WTC11 (cell line): ENCODE measurements around the gene TANGO6. TPM values are rescaled to one million over a fixed set of nuclear protein-coding genes. Genes with fewer than 3 reads are reported as not detected.

Source experiments
- ATAC-seq: fragments of 200-7000 bp; cut with Tn5 transposase; 2 replicates; pipeline ENCODE4 v1.10.0; 2021; ENCODE audit warnings: mild to moderate bottlenecking, moderate library complexity
- CTCF ChIA-PET: fragments of 300-600 bp; sonication (Branson Sonifier 250); formaldehyde crosslinking; loops from one replicate; lab custom pipeline; 2021; ENCODE audit warnings: antibody characterized with exemption; lab: Charles Lee
- POLR2A ChIA-PET: fragments of 350-600 bp; sonication (Branson Sonifier 250); formaldehyde crosslinking; loops from one replicate; lab custom pipeline; 2021; ENCODE audit warnings: antibody characterized with exemption; lab: Charles Lee
- DNase-seq: peaks from one replicate; pipeline ENCODE4 v3.0.0; 2021; ENCODE audit warnings: low spot score
- H3K27ac Mint-ChIP-seq: 2 replicates; pipeline ENCODE4 v1.8.0; 2021; ENCODE audit warnings: mixed read lengths
- H3K27me3 Mint-ChIP-seq: 2 replicates; pipeline ENCODE4 v1.8.0; 2021; ENCODE audit warnings: low read depth, mild to moderate bottlenecking, moderate library complexity, mixed read lengths
- H3K36me3 Mint-ChIP-seq: 2 replicates; pipeline ENCODE4 v1.8.0; 2021; ENCODE audit warnings: mixed read lengths
- H3K4me1 Mint-ChIP-seq: 2 replicates; pipeline ENCODE4 v1.8.0; 2022; ENCODE audit warnings: mixed read lengths
- H3K4me3 Mint-ChIP-seq: 2 replicates; pipeline ENCODE4 v1.8.0; 2021; ENCODE audit warnings: mild to moderate bottlenecking, moderate library complexity, mixed read lengths
- H3K9me3 Mint-ChIP-seq: 2 replicates; pipeline ENCODE4 v1.8.0; 2021; ENCODE audit warnings: mixed read lengths
- CREM ChIP-seq: sonication (generic); formaldehyde crosslinking; IDR thresholded peaks from 2 replicates; pipeline ENCODE4 v1.8.1; 2022; ENCODE audit warnings: mild to moderate bottlenecking, missing genetic modification reagents, moderate library complexity
- IRF2 ChIP-seq: sonication (generic); formaldehyde crosslinking; IDR thresholded peaks from 2 replicates; pipeline ENCODE4 v1.8.0; 2022; ENCODE audit warnings: low read depth, missing genetic modification reagents, borderline replicate concordance
- MXD4 ChIP-seq: fragments of 250-450 bp; sonication (Bioruptor Pico); IDR thresholded peaks from 2 replicates; pipeline ENCODE4 v1.8.0; 2021; ENCODE audit warnings: mild to moderate bottlenecking, moderate library complexity, borderline replicate concordance
- NFATC4 ChIP-seq: fragments of 250-450 bp; sonication (Bioruptor Pico); IDR thresholded peaks from 2 replicates; pipeline ENCODE4 v1.9.0; 2021; ENCODE audit warnings: mild to moderate bottlenecking
- NFYB ChIP-seq: sonication (generic); formaldehyde crosslinking; conservative IDR thresholded peaks from 2 replicates; pipeline ENCODE4 v1.8.0; 2022; ENCODE audit warnings: low read depth, missing genetic modification reagents
- NR1H2 ChIP-seq: sonication (generic); formaldehyde crosslinking; IDR thresholded peaks from 2 replicates; pipeline ENCODE4 v1.9.0; 2021; ENCODE audit warnings: mild to moderate bottlenecking, moderate library complexity, missing genetic modification reagents
- NR2C2 ChIP-seq: sonication (generic); formaldehyde crosslinking; IDR thresholded peaks from 2 replicates; pipeline ENCODE4 v1.8.0; 2022; ENCODE audit warnings: mild to moderate bottlenecking, missing genetic modification reagents
- PRRX2 ChIP-seq: fragments of 250-450 bp; sonication (Bioruptor Pico); IDR thresholded peaks from 2 replicates; pipeline ENCODE4 v1.8.0; 2021; ENCODE audit warnings: mild to moderate bottlenecking
- SMAD3 ChIP-seq: sonication (generic); formaldehyde crosslinking; IDR thresholded peaks from 2 replicates; pipeline ENCODE4 v1.8.0; 2022; ENCODE audit warnings: missing genetic modification reagents, mild to moderate bottlenecking, borderline replicate concordance
- TP53 ChIP-seq: sonication (generic); formaldehyde crosslinking; IDR thresholded peaks from 2 replicates; pipeline ENCODE4 v1.8.1; 2023; ENCODE audit warnings: mild to moderate bottlenecking, missing genetic modification reagents
- ZBTB21 ChIP-seq: sonication (generic); formaldehyde crosslinking; IDR thresholded peaks from 2 replicates; pipeline ENCODE4 v1.8.1; 2023; ENCODE audit warnings: mild to moderate bottlenecking, missing genetic modification reagents, borderline replicate concordance
- ZNF138 ChIP-seq: sonication (generic); formaldehyde crosslinking; conservative IDR thresholded peaks from 2 replicates; pipeline ENCODE4 v1.8.1; 2022; ENCODE audit warnings: mild to moderate bottlenecking, moderate library complexity, missing genetic modification reagents
- total RNA-seq: library from RNA; stranded (reverse); gene quantifications from 3 replicates; pipeline ENCODE4 v1.2.3, GENCODE V29; 2021
- TF ChIP-seq, protein P1 (sequence below): fragments of 250-450 bp; sonication (Bioruptor Pico); IDR thresholded peaks from 2 replicates; pipeline ENCODE4 v2.1.2; 2022; ENCODE audit warnings: mild to moderate bottlenecking, moderate library complexity
- TF ChIP-seq, protein P2 (sequence below): sonication (generic); formaldehyde crosslinking; conservative IDR thresholded peaks from 2 replicates; pipeline ENCODE4 v1.8.1; 2023; ENCODE audit warnings: mild to moderate bottlenecking, low read depth, missing genetic modification reagents, moderate library complexity
- TF ChIP-seq, protein P3 (sequence below): sonication (generic); formaldehyde crosslinking; IDR thresholded peaks from 2 replicates; pipeline ENCODE4 v1.8.1; 2022; ENCODE audit warnings: low read depth, mild to moderate bottlenecking, moderate library complexity, missing genetic modification reagents, borderline replicate concordance
- TF ChIP-seq, protein P4 (sequence below): sonication (generic); formaldehyde crosslinking; IDR thresholded peaks from 2 replicates; pipeline ENCODE4 v1.8.1; 2023; ENCODE audit warnings: mild to moderate bottlenecking, missing genetic modification reagents
- TF ChIP-seq, protein P5 (sequence below): sonication (generic); formaldehyde crosslinking; IDR thresholded peaks from 2 replicates; pipeline ENCODE4 v1.8.1; 2023; ENCODE audit warnings: mild to moderate bottlenecking, missing genetic modification reagents, borderline replicate concordance

Gene TANGO6
- total RNA-seq, 1 experiment from 2014 or later: 15.6 TPM

DNA sequence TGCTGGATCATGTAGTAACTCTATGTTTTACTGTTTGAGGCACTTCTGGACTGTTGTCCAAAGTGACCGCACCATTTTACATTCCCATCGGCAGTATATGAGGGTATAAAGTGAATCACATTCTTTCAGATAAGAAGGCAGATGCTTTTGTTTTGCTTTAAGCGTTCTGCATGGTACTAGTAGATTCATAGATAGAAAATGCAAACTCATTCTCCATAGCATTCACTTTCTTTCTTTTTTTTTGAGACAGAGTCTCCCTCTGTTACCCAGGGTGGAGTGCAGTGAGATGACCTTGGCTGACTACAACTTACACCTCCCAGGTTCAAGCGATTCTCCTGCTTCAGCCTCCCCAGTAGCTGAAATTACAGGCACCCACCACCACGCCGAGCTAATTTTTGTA, 40.4 kb downstream of the TANGO6 start:
- DNase-seq (no peak), ATAC-seq (no peak)
- ChIA-PET CTCF (no interaction called here), POLR2A (interaction anchor here (0.6 kb wide), 1 partner anchor 18 kb away, joined by 7 read pairs; no protein-coding TSS in a partner anchor)
- Mint-ChIP-seq H3K4me3 (no peak overlapping the region), H3K27ac (no peak overlapping the region), H3K36me3 (peaks cover 11% of the 10 kb centered on the region), H3K9me3 (no peaks in the 10 kb centered on the region), H3K4me1 (peaks cover 10% of the 10 kb centered on the region), H3K27me3 (no peaks in the 10 kb centered on the region)
- TF ChIP-seq ZBTB21 (CRISPR knock-in tag): no peak
- TF ChIP-seq, protein P1, sequence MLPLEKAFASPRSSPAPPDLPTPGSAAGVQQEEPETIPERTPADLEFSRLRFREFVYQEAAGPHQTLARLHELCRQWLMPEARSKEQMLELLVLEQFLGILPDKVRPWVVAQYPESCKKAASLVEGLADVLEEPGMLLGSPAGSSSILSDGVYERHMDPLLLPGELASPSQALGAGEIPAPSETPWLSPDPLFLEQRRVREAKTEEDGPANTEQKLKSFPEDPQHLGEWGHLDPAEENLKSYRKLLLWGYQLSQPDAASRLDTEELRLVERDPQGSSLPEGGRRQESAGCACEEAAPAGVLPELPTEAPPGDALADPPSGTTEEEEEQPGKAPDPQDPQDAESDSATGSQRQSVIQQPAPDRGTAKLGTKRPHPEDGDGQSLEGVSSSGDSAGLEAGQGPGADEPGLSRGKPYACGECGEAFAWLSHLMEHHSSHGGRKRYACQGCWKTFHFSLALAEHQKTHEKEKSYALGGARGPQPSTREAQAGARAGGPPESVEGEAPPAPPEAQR: no peak
- TF ChIP-seq NR1H2 (CRISPR knock-in tag): no peak
- TF ChIP-seq NFATC4: no peak
- no peak for TF ChIP-seq MXD4 (CRISPR knock-in tag)

DNA sequence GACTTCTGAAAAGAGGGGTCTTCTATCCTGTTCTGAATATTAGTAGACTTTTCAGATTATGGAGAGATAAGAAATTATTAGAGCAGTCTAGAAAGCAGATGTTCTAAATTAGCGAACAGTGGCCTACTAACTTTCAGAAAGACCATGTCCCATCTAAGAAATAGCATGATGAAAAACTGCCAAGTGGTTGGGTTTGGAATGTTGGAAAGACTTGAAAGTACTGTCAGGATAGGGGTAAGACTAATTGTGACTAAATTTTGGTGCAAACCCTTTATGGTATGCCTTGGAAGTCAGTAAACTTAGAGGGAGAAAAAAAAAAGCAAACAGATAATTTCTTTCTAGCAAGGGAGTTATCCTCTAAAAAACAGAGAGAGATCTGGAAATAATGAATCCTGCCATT, 41.1 kb downstream of the TANGO6 start:
- peaks cover 10% of the 10 kb centered on the region for H3K4me1 Mint-ChIP-seq
- TF ChIP-seq, protein P2, sequence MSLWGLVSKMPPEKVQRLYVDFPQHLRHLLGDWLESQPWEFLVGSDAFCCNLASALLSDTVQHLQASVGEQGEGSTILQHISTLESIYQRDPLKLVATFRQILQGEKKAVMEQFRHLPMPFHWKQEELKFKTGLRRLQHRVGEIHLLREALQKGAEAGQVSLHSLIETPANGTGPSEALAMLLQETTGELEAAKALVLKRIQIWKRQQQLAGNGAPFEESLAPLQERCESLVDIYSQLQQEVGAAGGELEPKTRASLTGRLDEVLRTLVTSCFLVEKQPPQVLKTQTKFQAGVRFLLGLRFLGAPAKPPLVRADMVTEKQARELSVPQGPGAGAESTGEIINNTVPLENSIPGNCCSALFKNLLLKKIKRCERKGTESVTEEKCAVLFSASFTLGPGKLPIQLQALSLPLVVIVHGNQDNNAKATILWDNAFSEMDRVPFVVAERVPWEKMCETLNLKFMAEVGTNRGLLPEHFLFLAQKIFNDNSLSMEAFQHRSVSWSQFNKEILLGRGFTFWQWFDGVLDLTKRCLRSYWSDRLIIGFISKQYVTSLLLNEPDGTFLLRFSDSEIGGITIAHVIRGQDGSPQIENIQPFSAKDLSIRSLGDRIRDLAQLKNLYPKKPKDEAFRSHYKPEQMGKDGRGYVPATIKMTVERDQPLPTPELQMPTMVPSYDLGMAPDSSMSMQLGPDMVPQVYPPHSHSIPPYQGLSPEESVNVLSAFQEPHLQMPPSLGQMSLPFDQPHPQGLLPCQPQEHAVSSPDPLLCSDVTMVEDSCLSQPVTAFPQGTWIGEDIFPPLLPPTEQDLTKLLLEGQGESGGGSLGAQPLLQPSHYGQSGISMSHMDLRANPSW: no peak
- TF ChIP-seq MXD4 (CRISPR knock-in tag) (no peak), SMAD3 (CRISPR knock-in tag) (no peak), ZNF138 (no peak), PRRX2 (CRISPR knock-in tag) (no peak), NR2C2 (CRISPR knock-in tag) (no peak), IRF2 (CRISPR knock-in tag) (no peak), CREM (no peak)
- TF ChIP-seq, protein P3, sequence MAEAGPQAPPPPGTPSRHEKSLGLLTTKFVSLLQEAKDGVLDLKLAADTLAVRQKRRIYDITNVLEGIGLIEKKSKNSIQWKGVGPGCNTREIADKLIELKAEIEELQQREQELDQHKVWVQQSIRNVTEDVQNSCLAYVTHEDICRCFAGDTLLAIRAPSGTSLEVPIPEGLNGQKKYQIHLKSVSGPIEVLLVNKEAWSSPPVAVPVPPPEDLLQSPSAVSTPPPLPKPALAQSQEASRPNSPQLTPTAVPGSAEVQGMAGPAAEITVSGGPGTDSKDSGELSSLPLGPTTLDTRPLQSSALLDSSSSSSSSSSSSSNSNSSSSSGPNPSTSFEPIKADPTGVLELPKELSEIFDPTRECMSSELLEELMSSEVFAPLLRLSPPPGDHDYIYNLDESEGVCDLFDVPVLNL: no peak
- TF ChIP-seq, protein P4, sequence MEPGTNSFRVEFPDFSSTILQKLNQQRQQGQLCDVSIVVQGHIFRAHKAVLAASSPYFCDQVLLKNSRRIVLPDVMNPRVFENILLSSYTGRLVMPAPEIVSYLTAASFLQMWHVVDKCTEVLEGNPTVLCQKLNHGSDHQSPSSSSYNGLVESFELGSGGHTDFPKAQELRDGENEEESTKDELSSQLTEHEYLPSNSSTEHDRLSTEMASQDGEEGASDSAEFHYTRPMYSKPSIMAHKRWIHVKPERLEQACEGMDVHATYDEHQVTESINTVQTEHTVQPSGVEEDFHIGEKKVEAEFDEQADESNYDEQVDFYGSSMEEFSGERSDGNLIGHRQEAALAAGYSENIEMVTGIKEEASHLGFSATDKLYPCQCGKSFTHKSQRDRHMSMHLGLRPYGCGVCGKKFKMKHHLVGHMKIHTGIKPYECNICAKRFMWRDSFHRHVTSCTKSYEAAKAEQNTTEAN (CRISPR knock-in tag): no peak
- H3K9me3 Mint-ChIP-seq: no peaks in the 10 kb centered on the region
- CTCF ChIA-PET: no interaction called here
- no peak overlapping the region for H3K4me3 Mint-ChIP-seq
- POLR2A ChIA-PET: no interaction called here
- ATAC-seq (no peak), DNase-seq (no peak)
- H3K27ac Mint-ChIP-seq: no peak overlapping the region
- no peaks in the 10 kb centered on the region for H3K27me3 Mint-ChIP-seq
- peaks cover 11% of the 10 kb centered on the region for H3K36me3 Mint-ChIP-seq

DNA sequence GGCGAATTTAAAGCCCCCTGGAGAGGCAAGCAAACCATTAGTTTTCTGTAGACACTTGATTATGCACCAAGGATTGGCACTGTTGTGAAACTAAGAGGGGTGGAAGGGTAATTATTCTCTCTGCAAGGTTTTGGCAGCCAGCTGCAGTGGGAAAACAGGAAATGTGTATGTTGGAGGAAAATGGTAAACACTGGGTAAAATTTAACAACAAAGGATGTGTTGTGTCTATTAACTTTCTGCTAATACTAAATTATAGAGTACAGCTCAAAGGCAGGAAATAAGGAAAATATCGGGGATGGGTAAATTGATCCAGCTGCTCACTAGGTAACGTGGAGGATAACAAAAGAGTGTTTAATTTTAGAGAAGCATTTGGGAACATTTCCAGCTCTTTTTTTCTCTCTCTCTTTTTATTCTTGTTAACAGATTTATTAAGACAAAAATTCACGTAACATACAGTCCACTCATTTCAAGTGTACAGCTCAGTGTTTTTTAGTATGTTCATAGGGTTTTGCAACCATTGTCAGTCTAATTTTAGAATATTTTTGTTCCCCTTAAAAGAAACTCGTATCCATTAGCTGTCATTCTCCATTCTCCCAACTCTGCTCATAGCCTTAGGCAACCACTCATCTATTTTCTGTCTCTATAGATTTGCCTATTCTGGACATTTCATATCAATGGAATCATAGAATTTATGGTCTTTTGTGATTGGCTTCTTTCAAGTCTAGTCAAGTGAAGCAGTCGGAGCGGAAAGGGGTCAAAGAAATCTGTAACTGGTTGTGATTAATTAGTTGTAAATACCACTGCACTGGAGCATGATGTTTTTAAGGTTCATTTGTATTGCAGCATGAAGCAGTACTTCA, 41.8 kb downstream of the TANGO6 start:
- H3K27me3 Mint-ChIP-seq: no peaks in the 10 kb centered on the region
- ChIA-PET CTCF (no interaction called here), POLR2A (no interaction called here)
- H3K36me3 Mint-ChIP-seq: peaks cover 10% of the 10 kb centered on the region
- H3K9me3 Mint-ChIP-seq: no peaks in the 10 kb centered on the region
- H3K27ac Mint-ChIP-seq: 0 out of 2 replicates have a peak overlapping the region, but pooled peaks have one; percentile 2
- no peak for ATAC-seq
- DNase-seq: no peak
- peaks cover 10% of the 10 kb centered on the region for H3K4me1 Mint-ChIP-seq
- TF ChIP-seq, protein P5, sequence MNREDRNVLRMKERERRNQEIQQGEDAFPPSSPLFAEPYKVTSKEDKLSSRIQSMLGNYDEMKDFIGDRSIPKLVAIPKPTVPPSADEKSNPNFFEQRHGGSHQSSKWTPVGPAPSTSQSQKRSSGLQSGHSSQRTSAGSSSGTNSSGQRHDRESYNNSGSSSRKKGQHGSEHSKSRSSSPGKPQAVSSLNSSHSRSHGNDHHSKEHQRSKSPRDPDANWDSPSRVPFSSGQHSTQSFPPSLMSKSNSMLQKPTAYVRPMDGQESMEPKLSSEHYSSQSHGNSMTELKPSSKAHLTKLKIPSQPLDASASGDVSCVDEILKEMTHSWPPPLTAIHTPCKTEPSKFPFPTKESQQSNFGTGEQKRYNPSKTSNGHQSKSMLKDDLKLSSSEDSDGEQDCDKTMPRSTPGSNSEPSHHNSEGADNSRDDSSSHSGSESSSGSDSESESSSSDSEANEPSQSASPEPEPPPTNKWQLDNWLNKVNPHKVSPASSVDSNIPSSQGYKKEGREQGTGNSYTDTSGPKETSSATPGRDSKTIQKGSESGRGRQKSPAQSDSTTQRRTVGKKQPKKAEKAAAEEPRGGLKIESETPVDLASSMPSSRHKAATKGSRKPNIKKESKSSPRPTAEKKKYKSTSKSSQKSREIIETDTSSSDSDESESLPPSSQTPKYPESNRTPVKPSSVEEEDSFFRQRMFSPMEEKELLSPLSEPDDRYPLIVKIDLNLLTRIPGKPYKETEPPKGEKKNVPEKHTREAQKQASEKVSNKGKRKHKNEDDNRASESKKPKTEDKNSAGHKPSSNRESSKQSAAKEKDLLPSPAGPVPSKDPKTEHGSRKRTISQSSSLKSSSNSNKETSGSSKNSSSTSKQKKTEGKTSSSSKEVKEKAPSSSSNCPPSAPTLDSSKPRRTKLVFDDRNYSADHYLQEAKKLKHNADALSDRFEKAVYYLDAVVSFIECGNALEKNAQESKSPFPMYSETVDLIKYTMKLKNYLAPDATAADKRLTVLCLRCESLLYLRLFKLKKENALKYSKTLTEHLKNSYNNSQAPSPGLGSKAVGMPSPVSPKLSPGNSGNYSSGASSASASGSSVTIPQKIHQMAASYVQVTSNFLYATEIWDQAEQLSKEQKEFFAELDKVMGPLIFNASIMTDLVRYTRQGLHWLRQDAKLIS: no peak
- TF ChIP-seq TP53 (CRISPR knock-in tag): no peak
- TF ChIP-seq CREM: no peak
- no peak for TF ChIP-seq NFYB (CRISPR knock-in tag)
- TF ChIP-seq ZNF138: no peak
- H3K4me3 Mint-ChIP-seq: no peak overlapping the region
